ENCODE results near the gene TUBA4A. TPM values are rescaled to one million over a fixed set of nuclear protein-coding genes. Genes with fewer than 3 reads are reported as not detected.
A peak's percentile ranks its signal among the peaks of the same experiment; 100 is the strongest.

TUBA4A gene
- total and polyA plus RNA-seq, 2 of the 4 experiments (the other 2 are of a cell fraction), result 21.9 to 35.6 TPM

- no peak for TF ChIP-seq CHD1 (IDR thresholded peaks at IDR 0.05; ENCODE audit: low read depth, low read length)
Observed at GRCh38 chr2:219296631-219297391, 43.1 kb upstream of the TUBA4A start (continued).

- ATAC-seq (ENCODE audit: low read depth) (no peak), DNase-seq (no peak)
- ChIA-PET POLR2A (ENCODE audit: unreplicated experiment) (no interaction called here), CTCF (interaction anchor here (1.3 to 1.7 kb wide), 2 partner anchors 19 to 139 kb away, joined by 3 to 6 read pairs; no protein-coding TSS in a partner anchor)
- Histone ChIP-seq H3K36me3 (ENCODE audit: control insufficient read depth, insufficient read depth, low read length) (no peaks in the 10 kb centered on the region), H3K27ac (ENCODE audit: insufficient read depth, low read length) (no peak overlapping the region), H3K79me1 (ENCODE audit: low read depth in 1 of 2, low read length in 2 of 2) (no peaks in the 10 kb centered on the region), H4K91ac (ENCODE audit: insufficient read depth, low read depth, low read length) (no peak overlapping the region), H4K8ac (ENCODE audit: low read depth in 2 of 2, low read length in 2 of 2) (no peak overlapping the region), H3K56ac (ENCODE audit: extremely low read depth, insufficient read depth, low read length) (no peak overlapping the region), H3K9me1 (ENCODE audit: insufficient read depth, low read length) (no peaks in the 10 kb centered on the region), H2BK120ac (ENCODE audit: low read depth, low read length) (no peak overlapping the region), H2BK20ac (ENCODE audit: low read depth, low read length) (no peak overlapping the region), H4K5ac (ENCODE audit: low read depth, low read length) (no peak overlapping the region), H2BK5ac (ENCODE audit: low read depth, low read length, poor library complexity, severe bottlenecking) (no peak overlapping the region), H3K27me3 (ENCODE audit: control insufficient read depth, insufficient read depth, low read length) (no peaks in the 10 kb centered on the region), H4K20me1 (ENCODE audit: insufficient read depth, low read length) (no peaks in the 10 kb centered on the region), H3K9ac (ENCODE audit: low read depth, low read length) (no peak overlapping the region), H2AK5ac (ENCODE audit: low read depth, low read length) (no peak overlapping the region), H3K23ac (ENCODE audit: low read depth, low read length) (no peak overlapping the region), H3K4ac (ENCODE audit: low read depth, low read length) (no peak overlapping the region), H3K14ac (replicated peaks; ENCODE audit: low read depth, low read length) (no peak overlapping the region), H2BK15ac (ENCODE audit: low read depth, low read length) (no peak overlapping the region), H3K4me3 (ENCODE audit: insufficient read depth, low read depth, low read length) (no peak overlapping the region), H3K18ac (ENCODE audit: low read depth, low read length) (no peak overlapping the region), H3K4me2 (ENCODE audit: low read depth, low read length) (no peak overlapping the region), H2AK9ac (replicated peaks; ENCODE audit: low read depth, low read length, poor library complexity) (peak overlapping the region; percentile 21), H3K9me3 (ENCODE audit: control insufficient read depth, insufficient read depth, low read length) (no peaks in the 10 kb centered on the region), H3K4me1 (ENCODE audit: control insufficient read depth, insufficient read depth, low read length) (peaks cover 8% of the 10 kb centered on the region; the same call in 1 of the 2 replicates), H2AFZ (replicated peaks; ENCODE audit: low read length, poor library complexity) (no peak overlapping the region)
- BruUV-seq (replicated peaks), result no TSS peak
- dilution Hi-C loops (cut with HindIII; ENCODE audit: low sequenced_read_pairs, unreplicated experiment), result no loop called here
- TF ChIP-seq NFE2L2 (IDR thresholded peaks at IDR 0.05; ENCODE audit: low read depth, low read length) (no peak), MAZ (IDR thresholded peaks at IDR 0.05; ENCODE audit: borderline replicate concordance, low read depth, low read length) (no peak), ELK1 (IDR thresholded peaks at IDR 0.05; ENCODE audit: borderline replicate concordance, low read depth, low read length) (no peak)
- WGBS, 2 experiments (ENCODE audit: extremely low coverage in 2 of 2, insufficient read length in 1 of 2), result 94% methylated on average over 7 of the region's 14 CpGs; no CpG with 5 or more reads in 1 of the 2 experiments
- intact Hi-C loops (cut with micrococcal nuclease), result loop anchor here (5.0 kb wide), 2 partner anchors 236 to 239 kb away; no protein-coding TSS in a partner anchor
- in situ Hi-C loops (cut with MboI; ENCODE audit: low sequenced_read_pairs), result loop anchor here (5.0 kb wide), 1 partner anchor 124 kb away; the partner anchor contains the start of gene SLC23A3
Observed at GRCh38 chr2:219296142-219296541, 42.4 kb upstream of the TUBA4A start.

Data from IMR-90 (cell line).